ENCODE data around the gene FAM83D.

DNA sequence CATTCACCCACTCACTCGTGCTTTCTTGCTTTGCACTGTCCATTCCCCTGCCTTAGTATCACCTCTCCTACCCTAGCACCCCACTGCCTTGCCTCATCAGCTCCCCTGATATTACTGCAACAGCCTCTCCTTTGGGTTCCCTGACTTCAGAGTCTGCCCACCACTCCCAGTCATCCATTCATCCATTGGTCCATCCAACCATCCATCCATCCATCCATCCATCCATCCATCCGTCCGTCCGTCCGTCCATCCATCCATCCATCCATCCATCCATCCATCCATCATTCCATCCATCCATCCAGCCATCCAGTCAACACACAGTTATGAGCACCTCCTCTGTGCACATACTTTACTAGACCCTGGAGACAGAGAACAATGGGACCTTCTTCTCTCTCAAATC, 22.9 kb upstream of the FAM83D start:
- TF ChIP-seq, protein P1, sequence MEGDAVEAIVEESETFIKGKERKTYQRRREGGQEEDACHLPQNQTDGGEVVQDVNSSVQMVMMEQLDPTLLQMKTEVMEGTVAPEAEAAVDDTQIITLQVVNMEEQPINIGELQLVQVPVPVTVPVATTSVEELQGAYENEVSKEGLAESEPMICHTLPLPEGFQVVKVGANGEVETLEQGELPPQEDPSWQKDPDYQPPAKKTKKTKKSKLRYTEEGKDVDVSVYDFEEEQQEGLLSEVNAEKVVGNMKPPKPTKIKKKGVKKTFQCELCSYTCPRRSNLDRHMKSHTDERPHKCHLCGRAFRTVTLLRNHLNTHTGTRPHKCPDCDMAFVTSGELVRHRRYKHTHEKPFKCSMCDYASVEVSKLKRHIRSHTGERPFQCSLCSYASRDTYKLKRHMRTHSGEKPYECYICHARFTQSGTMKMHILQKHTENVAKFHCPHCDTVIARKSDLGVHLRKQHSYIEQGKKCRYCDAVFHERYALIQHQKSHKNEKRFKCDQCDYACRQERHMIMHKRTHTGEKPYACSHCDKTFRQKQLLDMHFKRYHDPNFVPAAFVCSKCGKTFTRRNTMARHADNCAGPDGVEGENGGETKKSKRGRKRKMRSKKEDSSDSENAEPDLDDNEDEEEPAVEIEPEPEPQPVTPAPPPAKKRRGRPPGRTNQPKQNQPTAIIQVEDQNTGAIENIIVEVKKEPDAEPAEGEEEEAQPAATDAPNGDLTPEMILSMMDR (IDR thresholded peaks at IDR 0.05; ENCODE audit: control extremely low read depth in 1 of 3, insufficient read depth in 1 of 3, low read depth in 1 of 3, low read length in 3 of 3) = no peak
- TF ChIP-seq SP4 (IDR thresholded peaks at IDR 0.05; ENCODE audit: low read length) = no peak
- TF ChIP-seq EP300 (IDR thresholded peaks at IDR 0.05; ENCODE audit: borderline replicate concordance in 1 of 2, low read depth in 2 of 2, low read length in 2 of 2) = no peak
- TF ChIP-seq TEAD4 (IDR thresholded peaks at IDR 0.05; ENCODE audit: low read depth, low read length) = no peak
- TF ChIP-seq POLR2AphosphoS5 (IDR thresholded peaks at IDR 0.05; ENCODE audit: low read depth, low read length) = no peak
- TF ChIP-seq CREB1 (IDR thresholded peaks at IDR 0.05) = no peak
- TF ChIP-seq SIN3A (conservative IDR thresholded peaks at IDR 0.05 in 1 of 2, IDR thresholded peaks at IDR 0.05 in 1 of 2; ENCODE audit: low read depth in 1 of 2, low read length in 2 of 2) = no peak
- no peak for TF ChIP-seq TAF1 (IDR thresholded peaks at IDR 0.05; ENCODE audit: low read depth, low read length)
- no peak for TF ChIP-seq SAP30 (IDR thresholded peaks at IDR 0.05; ENCODE audit: insufficient read depth, insufficient replicate concordance, low read length)
- no peak for TF ChIP-seq TAF7 (optimal IDR thresholded peaks at IDR 0.05; ENCODE audit: borderline replicate concordance, low read depth, low read length)
- TF ChIP-seq SIX5 (IDR thresholded peaks at IDR 0.05; ENCODE audit: low read depth, low read length) = no peak
